ENCODE data around the gene TLX2.

DNA sequence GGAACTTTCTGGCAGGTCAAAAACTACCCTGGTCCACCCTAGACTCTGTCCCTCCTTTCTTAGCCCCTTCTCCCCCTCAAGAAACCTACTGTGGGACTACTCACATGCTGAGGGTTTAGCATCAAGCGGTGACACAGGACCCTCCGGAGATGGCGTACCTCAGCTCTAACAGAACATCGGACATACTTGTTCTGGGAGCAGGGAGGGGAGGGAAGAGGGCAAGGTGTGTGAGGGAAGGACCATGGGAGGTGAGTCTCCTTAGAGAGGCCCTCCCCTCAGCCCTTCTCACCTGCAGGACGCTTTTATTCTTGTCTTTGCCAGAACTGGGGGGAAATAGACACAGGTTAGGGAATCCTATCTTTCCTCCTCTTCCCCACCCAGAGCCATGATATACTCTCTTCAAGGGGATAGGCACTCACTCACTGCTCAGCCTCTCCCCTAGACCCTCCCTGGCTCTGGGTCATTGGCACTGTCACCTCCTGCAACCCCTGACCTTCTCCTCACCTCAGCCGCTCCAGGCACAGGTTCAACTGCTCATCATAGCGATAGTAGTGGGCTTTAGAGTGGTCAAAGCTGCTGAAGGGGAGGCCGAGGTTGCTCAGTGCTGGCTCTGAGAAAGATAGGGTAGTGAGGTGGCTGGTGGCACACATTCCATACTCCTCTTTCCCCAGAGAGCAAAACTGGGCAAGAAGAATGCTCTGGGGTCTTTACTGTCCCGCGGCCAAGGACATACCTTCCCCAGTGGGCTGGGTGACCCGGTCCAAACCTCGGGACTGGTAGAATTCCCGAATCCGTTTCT lies 8.6 kb upstream of the TLX2 start:
- TF ChIP-seq EZH2 (IDR thresholded peaks at IDR 0.05; ENCODE audit: low read length, unreplicated experiment) (no peak), EZH2phosphoT487 (IDR thresholded peaks at IDR 0.05; ENCODE audit: borderline replicate concordance, low read length) (no peak)
